Activated T-cell treated with anti-CD3 and anti-CD28 coated beads for 4 hours (primary cell): ENCODE results near the gene NEK8.
"Not testable (repeated sequence)": the region's sequence is repeated elsewhere in the genome, so short reads cannot be mapped to it uniquely, and the experiment has no call there.

Source experiments
- DNase-seq: peaks from one replicate; pipeline ENCODE4 v3.0.0-alpha.2; 2020

The NEK8 gene

GRCh38 chr17:28774206-28774605 lies 45.6 kb downstream of the NEK8 start:
- DNase-seq, result no peak

- no peak for DNase-seq
These were observed 48.6 kb downstream of the NEK8 start for GRCh38 chr17:28777178-28777577.

- not testable (repeated sequence) for DNase-seq
These were observed 51.0 kb downstream of the NEK8 start for GRCh38 chr17:28779601-28780000.

GRCh38 chr17:28783161-28783560 lies 54.6 kb downstream of the NEK8 start:
- no peak for DNase-seq

GRCh38 chr17:28788100-28788499 lies 59.5 kb downstream of the NEK8 start:
- DNase-seq, result no peak
